GM21367 (cell line): ENCODE results near the gene SLC47A2.

Experiments
- ATAC-seq: cut with Tn5 transposase; IDR thresholded peaks from one replicate; pipeline ENCODE4 v1.9.1; 2021; ENCODE audit not compliant: unreplicated experiment

Gene SLC47A2

DNA sequence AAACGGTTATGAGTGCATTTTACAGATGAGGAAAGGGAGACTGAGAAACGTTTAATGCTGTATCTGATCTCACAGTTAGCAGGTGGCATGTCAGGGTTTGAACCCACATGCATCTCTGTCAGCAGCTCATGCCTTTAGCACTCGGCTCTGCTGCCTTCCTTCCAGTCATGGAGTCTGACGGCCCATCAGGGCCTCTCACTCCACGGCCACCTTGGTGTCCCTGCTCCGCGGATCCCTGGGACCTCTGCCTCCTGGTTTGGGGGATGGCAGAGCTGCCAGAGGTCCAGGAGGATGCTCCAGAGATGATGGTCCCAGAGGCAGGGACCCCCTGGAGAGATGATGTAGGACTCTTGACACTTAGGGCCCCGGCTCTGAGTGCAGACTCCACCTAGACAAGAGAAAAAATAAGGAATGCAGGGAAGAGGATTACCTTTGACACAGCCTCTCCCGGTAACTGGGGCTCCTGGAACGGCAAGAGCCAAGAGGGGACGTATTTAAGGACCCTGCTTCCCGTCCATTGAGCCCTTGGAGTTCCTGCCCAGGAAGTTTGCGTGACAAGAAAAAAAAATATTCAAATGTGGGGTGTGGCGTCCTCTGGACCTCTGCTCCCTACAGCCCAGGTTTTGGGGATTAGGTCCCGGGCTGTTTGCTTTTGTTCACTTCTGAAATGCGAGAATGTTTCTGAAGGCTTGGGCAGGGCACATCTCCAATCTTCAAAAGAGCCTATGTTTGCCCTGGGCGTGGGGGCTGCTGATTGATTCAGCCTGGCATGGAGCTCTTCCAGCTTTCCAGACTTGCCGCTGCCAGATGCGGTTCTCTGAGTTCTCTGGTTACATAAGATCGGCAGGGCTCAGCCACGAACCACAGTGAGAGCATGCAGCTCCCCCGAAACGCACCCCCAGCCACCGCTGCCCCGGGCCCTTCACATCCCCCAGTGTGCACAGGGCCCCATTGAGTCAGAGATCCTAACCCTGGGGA lies 31.7 kb upstream of the SLC47A2 start, which contains the start of gene ALDH3A1:
Gene ALDH3A1, minus strand, starts transcription at position 470 of the 978 bp plus-strand sequence. CDS start 3,169 bp downstream, outside the sequence.
- no peak for ATAC-seq

DNA sequence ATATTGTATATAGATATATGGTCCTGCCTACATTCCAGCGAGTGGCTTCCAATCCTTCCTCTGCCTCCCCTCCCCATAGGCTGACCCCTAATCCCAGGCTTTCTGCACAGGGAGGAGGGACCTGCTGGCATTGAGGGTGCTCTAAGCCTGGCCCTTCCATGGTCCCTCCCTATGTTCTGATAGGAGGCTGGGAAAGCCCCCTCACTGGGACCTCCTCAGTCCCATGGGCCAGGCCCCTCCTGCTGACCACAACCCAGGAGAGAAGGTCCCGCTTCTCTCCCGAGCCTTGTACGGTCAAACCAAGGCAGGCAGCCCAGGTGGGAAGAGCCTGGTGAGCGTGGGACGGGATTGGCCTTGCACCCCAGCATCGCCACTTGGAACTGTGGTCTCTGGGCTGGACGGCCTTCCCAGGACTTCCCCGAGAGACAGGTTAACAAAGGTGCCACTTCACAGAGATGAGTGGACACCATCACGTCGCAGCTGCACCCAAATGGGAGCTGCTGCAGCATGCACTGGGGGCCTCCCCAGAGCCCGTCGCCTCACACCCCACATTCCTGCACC lies 30.9 kb upstream of the SLC47A2 start:
- ATAC-seq = no peak

DNA sequence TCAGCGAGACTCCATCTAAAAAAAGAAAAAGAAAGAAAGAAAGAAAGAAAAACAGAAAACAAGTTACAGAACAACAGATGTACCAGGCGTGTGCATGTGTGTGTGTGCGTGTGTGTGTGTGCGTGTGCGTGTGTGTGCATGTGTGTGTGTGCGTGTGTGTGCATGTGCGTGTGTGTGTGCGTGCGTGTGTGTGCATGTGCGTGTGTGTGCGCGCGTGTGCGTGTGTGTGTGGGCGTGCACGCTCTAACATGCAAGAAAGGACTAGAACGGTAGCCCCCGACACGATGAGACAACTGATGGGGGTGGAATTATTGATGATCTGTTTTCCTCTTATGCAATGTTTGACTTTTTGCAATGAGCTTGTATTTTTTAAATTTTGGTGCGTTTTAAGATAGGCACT lies 30.1 kb upstream of the SLC47A2 start:
- no peak for ATAC-seq

DNA sequence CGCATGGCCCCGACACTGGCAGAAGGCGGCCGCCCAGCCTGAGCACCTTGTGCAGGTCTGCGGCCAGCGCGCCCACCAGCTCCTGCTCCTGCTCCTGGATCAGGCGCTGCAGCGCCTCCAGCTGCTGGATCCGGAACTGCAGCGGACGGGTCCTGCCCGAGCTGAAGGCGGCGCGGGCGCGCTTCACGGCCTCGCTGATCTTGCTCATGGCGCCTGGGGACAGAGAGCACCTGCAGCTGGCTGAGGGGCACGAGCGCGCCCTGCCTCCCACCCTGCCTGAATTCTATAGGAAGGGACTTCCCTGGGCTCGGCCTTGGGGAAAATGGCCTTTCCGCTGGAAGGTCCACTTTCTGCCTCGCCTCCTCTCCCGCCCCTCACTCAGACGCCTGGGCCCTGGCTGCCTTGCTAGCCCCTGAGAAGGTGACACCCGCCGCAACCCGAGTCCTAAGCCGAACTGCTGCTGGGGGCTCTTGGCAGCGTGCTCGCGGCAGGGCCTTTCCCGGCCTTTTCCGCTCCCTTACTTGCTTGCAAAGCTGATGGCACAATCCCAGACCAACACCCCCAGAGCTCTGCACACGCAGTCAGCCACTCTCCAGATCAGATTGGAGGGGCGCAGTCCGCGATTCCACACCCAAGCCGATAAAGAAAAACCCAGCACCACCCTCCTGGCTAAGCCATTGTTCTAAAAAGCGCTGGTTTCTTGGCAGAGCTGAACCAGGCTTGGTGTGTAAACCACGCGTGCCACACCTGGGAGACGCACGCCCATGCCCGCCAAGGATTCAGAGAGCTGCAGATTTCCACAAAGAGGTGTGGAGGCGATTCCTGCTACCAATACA lies 28.8 kb upstream of the SLC47A2 start:
- ATAC-seq = no peak

DNA sequence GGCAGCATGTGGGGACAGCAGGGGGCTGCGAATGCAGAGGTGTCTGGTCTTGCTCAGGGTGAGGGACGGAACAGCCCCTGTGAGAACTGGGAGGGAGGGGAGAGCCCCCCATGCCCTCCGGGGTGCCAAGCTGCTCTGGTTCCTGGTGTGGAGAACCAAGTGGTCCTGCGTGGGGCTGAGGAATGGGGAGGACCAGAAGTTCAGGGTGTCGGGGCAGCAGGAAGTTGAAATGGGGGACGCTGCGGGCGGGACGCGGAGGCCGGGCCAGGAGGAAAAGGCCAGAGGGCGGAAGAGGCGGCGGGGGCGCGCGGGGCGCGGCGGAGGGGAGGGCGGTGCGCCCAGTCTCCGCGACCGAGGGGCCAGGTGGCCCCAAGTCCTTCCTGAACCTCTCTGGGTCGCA lies 28.1 kb upstream of the SLC47A2 start:
- ATAC-seq = no peak

DNA sequence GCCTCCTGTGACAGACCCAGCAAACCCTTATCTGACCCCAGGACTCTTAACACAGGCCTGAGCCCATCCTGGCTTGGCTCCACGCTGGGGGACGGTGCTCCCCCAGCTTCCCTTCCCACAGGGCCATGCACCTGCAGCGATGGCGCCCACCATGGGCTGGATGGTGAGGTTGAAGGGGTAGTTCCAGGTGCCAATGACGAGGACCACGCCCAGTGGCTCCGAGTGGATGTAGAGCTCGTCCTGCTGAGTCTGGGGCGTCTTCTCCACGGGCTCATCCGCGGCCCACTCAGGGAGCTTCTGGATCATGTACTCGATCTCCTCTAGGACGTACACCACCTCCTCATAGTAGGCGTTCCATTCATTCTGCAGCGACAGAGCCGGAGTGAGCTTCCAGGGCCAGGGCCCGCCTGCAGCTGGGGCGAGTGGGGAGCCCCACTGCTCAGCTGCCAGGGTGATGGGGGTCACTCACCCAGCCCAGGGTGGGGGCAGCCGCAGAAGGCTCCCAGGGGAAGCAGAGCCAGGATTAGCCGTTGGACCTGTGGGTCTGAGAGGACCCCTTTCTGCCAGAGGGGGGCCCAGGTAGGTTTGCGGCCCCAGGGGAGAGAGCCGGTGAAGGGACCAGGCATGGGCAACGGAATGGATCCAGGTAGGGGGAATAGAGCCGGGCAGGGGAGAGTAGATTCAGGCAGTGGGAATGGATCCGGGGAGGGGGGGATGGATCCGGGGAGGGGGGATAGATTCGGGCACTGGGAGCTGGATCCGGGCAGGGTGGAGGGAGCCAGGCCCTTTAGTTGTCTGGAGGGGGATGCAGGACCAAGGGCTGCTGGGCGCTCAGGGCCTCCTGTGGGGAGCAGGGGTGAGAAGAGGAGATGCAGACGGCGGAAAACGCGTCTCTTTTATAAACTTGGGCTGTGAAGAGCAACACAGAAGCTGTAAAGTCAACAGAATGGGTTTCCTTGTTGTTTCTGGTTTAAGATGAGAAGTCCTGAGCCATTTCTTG lies 27.0 kb upstream of the SLC47A2 start:
- ATAC-seq = no peak

DNA sequence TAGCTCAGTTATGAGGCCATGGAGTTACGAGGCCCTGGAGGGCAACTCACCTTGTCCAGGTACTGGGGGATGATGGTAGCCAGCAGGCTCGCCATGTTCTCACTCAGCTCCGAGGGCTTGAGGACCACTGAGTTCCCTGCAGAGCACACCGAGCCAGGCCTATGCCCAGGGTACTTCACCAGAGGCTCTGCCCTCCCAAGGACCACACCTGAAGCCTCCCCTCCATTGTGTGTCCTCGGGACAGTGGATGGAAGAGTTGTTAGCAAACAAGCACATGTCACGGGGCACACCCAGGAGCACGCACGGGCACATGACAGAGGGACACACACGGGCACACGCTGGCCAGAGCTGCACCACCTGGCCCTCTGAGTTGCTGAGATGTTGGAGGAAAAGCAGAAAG lies 26.1 kb upstream of the SLC47A2 start:
- ATAC-seq = no peak

DNA sequence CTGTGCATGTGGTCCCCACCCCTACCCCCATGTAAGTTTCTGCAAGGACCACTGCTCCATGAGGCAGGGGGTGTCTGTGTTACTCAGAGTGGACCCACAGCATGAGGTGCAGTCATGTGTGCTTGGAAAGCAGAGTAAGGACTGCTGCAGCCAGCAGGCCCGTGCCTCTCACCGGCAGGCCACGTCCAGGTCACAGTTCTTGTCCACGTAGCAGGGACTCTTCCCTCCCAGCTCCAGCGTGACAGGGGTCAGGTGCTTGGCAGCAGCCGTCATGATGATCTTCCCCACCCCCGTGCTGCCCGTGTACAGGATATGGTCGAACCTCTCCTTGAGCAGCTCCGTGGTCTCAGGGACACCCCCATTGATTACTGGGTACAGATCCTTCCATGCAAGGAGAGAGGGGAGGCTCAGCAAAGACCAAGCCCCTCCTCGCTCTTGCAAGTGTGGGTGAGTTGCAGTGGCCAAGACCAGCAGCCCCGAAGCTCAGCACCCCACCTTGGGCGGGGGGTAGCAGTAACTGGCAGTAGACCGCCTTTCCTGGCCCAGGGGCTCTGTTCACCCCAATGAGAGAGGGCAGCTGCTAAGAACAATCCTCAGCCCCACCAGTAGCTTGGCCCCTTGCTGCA lies 25.6 kb upstream of the SLC47A2 start:
- ATAC-seq = no peak

DNA sequence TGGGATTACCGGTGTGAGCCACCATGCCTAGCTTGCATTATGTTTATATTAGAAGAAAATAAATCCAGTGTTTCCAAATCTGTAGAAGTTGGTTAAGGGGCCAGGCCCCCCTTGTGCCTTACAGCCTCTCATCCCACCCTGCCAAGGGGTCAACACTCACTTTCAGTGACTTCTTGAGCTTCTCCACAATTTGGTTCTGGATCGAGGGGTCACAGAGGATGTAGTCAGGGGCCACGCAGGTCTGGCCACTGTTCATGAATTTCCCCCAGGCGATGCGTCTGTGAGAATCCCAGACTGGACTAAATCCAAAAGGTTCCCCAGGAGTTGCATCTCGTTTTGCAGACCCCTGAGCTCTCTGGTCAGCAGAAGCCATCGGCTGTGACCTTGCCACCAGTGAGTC lies 24.5 kb upstream of the SLC47A2 start:
- no peak for ATAC-seq

DNA sequence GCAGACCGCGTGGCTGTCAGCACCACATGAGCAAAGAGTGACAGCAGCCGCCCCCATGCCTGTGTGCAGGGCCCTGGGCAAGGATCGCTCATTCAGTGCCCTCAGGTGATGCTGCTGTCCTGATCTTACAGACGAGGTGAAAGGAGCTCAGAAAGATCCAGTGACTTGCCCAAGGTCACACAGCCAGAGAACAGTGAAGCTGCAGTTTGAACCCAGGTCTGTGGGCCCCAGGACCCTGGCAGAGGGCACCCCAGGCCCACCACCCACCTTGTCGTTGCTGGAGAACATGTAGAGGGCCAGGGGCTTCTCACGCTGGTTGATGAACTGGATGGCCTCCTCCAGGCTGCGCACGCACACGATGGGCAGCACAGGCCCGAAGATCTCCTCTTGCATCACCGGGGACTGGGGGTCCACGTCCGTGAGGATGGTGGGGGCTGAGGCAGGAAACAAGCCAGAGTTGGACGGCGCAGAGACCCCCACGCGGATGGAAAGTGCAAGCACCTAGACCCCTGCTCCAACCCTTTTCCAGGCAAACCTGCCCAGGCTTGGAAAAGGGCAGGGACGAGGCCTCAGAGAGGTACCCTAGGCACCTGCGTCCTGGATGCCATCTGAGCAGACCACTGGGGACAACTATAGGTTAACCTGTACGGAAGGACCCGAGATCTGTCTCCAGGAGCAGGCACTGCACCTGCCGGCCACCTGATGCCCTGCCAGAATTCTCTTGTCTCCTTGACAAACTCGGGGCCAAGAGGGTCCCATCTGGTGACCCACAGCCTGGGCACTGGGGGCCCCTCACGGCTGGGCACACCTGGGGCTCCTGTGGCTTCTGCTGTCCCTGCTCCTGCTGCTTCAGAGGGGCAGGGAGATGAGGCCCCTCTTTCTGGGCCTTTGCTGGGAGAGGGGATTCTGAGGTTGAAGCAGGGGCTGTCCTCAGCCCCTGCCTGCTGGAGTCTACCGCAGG lies 23.1 kb upstream of the SLC47A2 start:
- no peak for ATAC-seq

DNA sequence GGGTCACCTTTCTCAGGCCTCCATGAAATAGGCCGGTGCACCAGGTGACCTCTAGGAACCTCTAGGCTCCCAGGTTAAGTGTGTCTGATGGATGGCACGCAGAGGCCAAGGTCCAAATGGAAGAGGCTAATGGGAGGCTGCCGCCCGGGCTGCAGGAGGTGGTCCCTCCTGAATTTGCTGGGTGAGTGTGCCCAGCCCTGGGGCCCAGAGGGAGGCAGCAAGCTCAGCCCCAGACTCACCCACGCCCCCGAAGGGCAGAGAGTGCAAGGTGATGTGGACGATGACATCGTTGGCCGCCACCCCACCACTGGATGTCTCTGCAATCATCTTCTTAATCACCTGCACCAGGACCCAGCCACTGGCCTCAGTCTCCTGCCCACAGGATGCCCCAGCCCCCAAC lies 22.4 kb upstream of the SLC47A2 start:
- ATAC-seq = no peak

DNA sequence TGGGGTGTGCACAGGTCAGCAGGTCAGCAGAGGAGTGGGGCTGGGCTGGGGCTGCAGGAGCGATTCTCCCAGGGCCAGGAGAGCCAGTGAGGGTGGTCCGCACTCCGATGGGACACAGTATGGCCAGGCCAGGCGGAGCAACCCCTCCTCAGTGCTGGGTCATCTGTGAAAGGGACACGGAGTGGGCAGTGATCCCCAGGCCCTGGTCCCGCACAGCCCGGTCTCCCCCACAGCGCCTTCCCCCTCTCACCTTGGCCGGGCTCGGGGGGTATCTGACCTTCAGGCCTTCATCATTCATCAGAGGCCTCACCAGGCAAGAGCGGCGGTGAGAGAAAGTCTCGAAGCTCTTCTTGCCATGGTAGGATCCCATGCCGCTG lies 21.7 kb upstream of the SLC47A2 start:
- no peak for ATAC-seq

DNA sequence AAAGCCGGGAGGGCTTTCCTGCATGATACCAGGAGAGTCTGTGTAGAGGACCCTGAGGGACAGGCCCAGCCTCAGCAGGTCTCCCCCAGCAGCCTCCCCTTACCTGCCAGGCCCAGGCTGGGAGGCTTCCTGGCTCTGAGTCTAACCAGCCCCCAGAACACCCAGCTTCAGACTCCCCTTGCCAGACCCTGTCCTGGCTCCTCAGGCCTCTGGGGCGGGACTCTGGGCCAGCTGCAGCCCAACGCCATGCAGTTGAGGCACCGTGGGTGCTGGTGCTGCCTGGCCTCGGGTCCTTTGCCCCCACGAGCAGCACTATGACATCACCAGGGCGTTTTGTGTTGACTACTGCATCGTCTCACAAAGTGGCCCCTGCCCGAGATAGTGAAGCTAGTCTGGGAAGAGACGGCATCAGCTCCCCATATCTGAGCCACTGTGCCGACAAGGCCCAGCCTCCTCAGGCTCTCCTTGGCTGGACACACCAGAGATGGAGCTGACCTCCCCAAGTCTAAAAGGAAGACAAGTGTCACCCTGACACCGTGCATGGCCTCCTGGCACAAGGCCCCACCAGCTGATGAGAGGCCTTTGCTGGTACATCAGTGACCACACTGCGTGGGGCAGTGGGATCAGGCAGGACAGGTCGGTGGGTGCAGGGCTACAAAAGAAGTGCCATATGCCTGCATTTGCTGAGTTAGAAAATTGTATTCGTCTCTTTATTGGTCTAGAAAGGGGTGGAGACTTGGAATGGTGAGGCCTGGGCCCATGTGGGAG lies 21.1 kb upstream of the SLC47A2 start:
- ATAC-seq = no peak

DNA sequence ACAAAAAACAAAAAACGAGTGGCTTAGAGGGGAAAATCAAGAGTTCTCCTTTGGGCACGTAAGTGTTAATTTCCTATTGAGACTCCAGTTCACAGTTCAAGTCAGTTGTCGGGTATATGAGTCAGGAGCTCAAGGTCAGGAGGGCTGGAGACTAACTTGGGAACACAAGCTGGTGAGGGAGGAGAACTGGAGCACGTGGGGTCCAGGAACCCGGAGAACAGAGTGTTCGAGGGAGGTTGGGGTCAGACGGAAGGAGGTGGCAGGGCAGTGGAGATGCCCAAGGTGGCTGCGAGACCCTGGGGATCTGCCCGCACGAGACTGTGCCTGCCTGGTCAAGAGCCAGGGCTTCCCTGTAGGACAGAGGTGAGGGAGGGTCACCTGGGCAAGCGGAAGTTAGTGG lies 19.7 kb upstream of the SLC47A2 start:
- no peak for ATAC-seq

DNA sequence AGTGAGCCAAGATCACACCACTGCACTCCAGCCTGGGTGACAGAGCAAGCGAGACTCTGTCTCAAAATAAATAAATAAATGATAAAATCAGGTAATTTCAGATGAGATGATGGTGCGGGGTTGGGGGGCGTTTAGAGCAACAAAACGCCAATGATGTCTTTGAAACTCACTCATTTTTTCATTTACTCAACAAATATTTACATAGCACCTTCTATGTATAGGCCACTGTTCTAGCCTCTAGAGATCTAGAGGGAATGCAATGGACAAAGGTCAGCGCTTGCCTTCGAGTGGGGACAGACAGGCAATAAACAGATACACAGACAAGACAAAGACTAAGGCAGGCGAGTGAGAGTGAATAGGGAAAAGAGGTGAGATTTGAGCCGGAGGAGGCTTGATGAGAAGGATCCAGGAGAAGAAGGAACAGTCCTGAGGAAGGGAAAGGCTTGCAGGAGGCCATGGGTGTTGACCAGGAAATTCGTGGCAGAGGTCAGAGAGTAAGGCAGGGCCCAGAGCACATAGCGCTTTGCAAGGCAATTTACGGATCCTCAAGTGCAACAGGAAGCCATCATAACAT lies 17.7 kb upstream of the SLC47A2 start:
- no peak for ATAC-seq

DNA sequence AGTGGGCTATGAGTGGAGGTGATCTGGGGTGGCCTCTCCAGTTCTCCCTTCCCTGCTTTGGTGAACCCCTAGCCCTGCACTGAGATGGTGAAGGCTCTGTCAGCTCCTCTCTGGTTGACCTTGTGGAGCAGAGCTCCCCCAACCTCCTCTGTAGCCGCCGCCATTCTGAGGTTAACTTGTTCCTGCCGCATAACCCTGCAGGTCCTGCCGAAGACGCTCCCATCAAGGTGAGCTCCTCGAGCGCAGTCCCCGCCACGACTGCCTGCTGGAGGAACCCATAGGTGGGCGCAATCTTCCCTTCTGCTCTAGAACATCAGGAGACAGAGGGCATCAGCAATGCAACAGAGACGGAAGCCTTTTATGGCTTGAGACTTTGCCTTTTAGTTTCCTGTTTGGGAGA lies 15.2 kb upstream of the SLC47A2 start:
- no peak for ATAC-seq

DNA sequence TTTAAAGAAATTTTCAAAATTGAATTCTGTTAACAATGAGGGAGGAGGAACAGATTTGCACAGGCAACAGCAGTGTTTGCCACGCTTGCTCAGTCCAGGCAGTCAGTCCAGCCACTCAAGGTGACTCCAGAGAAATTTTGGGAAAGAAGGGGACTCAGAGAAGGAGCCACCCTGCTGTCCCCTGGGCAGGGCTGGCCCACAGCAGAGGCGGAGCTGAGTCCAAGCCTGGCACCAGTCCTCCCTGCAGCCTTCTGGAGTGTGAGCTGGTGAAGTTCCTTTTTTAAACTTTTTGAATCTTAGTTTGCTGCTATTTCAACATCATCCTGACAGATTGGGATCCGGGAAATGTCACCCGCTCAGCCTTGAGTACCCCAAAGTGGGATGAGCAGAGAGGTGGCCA lies 14.5 kb upstream of the SLC47A2 start:
- no peak for ATAC-seq

DNA sequence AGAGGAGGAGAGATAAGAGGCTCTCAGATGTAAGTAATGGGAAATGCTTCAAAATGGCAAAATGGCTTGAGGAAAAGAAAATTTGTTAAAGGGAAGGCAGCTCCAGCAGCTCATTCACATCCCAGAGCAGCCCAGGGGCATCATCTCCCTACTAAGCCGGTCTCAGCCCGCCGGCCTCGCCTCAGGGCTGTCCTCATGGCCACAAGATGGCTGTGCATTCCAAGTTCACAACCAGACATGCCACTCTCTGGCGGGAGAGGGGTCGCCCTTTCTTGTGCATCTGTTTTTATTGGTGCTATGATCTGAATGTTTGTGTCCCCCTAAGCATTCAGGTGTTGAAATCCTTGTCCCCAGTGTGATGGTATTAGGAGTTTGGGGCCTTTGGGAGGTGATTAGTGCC lies 13.5 kb upstream of the SLC47A2 start:
- ATAC-seq = no peak
